Left forelimb (tissue), 1 donor: ENCODE measurements around the gene RAB4B.
"Not testable (repeated sequence)": the region's sequence is repeated elsewhere in the genome, so short reads cannot be mapped to it uniquely, and the experiment has no call there.

Experiments
- DNase-seq: peaks from one replicate; pipeline ENCODE4 v3.0.0-alpha.2; 2018; ENCODE audit warnings: low spot score

Gene RAB4B

DNA sequence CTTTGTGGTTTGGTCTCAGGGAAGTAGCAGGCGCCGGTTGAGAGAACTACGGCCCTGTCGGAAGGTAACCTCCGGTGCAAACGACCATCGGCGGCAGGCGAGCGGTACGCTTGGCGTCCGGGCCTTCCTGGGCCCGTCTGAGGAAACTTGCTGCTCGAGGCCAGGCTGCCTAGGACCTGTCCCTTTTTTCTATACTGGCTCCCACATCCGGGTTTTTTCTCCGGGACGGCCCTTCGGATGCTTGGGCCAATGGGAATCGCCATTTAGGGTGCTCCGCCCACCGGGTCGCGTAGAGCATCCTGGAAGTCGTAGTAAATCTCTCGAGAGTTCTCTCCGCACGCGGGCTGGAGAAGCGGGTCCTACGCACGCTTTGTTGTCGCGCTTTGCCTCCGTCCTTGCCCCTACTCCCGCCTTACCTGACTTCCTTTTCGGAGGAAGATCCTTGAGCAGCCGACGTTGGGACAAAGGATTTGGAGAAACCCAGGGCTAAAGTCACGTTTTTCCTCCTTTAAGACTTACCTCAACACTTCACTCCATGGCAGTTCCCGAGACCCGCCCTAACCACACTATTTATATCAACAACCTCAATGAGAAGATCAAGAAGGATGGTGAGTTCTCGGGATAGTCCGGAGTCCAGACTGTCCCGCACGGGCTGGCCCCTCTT lies 27.0 kb upstream of the RAB4B start, which contains the start of gene SNRPA:
Gene SNRPA (plus strand): TSS at position 330 of the 664 bp plus-strand sequence. CDS start 206 bp downstream, at position 536.
- DNase-seq: no peak

DNA sequence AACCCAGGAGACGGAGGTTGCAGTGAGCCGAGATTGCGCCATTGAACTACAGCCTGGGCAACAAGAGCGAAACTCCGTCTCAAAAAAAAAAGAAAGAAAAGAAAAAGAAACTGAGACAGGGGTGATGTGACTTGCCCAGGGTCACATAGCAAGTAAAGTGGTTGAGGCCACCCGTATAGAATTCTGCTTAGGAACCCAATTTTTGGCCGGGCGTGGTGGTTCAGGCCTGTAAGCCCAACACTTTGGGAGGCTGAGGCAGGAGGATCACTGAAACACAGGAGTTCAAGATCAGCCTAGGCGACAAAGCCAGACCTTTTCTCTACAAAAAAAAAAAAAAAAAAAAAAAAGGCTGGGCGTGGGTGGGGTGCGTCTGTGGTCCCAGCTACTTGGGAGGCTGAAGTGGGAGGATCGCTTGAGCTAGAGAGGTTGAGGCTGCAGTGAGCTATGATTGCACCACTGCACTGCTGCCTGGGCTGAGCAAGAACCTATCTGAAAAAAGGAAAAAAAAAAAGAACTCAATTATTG lies 25.7 kb upstream of the RAB4B start:
- no peak for DNase-seq

DNA sequence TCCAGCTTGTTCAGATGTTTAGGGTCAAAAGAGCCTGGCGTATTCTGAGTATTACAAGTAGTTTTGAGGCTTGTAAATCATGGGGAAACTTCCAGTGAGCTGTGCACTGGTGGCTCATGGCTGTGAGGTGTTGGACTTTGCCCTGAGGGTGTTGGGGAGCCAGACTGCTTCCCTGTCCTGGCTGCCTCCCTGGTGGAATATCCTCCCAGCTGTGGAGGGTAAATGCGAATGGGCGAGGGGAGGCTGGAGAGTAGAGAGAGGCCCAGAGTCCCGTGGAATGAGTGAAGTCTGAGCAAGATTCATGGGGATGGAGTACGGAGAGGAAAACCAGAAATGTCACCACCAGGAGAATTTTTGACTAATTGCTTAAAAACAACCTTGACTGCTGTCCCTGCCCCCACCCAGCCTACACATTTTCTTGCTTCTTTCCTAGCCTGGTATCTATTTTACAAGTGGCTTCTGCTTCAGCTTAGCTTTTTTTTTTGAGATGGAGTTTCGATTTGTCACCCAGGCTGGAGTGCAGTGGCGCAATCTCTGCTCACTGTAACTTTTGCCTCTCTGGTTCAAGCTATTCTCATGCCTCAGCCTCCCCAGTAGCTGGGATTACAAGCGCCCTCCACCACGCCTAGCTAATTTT lies 23.3 kb upstream of the RAB4B start:
- no peak for DNase-seq

DNA sequence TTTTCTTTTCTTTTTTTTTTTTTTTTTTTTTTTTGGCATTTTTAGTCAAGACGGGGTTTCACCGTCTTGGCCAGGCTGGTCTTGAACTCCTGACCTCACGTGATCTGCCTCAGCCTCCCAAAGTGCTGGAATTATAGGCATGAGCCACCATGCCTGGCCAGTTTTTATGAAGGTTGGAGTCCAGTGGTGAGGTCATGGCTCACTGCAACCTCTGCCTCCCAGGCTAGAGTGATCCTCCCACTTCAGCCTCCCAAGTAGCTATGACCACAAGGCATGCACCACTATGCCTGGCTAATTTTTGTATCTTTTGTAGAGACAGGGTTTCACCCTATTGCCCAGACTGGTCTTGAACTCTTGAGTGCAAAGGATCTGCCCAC lies 22.8 kb upstream of the RAB4B start:
- no peak for DNase-seq

DNA sequence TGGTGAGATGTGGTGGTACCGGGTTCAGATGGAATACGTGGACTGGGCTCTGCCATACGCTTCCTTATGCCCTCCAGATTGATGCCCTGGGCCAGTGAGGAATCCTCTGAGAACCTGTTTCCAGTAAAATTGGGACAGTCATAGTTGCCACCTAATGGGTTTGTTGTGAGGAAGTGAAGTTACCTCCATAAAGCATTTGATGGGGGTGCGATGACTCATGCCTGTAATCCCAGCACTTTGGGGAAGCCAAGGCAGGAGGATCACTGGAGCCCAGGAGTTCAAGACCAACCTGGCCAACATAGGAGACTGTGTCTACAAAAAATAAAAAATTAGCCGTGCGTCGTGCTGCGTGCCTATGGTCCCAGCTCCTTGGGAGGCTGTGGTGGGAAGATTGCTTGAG lies 22.3 kb upstream of the RAB4B start:
- no peak for DNase-seq

DNA sequence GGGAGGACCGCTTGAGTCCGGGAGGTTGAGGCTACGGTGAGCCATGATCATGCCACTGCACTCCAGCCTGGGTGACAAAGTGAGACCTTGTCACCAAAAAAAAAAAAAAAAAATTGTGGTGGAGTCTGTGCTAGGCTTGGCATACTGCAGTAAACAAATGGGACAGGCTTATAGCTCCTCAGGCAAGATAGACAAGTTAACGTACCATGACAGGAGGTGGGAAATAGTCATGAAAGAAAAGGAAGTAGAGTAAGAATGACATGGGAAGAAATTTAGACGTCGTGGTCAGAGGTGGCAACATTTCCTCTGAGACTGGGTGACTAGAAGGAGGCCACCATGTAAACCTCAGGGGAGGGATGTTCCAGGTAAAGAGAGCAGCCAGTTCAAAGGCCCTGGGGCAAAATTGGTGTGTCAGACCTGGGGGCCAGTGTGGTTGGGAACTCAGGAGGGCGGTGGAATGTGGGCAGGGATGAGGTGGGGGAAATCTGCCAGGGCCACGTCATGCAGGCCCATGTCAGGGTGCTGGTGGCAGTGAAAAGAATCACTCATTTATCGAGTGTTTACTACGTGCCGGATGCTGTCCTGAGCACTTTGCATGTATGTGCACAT lies 21.4 kb upstream of the RAB4B start:
- no peak for DNase-seq

DNA sequence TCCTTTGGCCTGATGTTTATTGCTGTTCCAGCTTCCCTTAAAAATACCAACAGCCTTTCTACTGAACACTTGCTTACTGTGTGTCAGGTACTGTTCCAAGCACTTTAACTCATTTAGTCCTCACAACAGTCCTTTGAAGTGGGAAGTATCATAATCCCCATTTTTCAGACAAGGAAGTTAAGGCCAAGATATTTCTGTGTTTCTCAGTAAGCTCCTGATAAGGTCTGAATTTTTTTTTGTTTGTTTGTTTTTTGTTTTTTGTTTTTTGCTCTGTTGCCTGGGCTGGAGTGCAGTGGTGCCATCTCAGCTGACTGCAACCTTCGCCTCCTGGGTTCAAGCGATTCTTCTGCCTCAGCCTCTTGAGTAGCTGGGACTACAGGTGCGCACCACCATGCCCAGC lies 19.6 kb upstream of the RAB4B start:
- DNase-seq: no peak

DNA sequence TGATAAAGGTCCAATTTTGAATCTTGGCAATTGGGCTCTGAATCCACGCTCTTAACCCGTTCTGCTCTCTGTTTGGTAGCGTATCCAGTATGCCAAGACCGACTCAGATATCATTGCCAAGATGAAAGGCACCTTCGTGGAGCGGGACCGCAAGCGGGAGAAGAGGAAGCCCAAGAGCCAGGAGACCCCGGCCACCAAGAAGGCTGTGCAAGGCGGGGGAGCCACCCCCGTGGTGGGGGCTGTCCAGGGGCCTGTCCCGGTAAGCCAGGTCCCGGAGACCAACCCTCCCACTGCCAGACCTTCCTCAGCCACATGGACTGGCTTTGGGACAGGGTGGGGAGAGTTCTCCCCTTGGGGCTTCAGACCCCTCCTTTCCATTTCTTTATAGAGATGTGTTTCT lies 18.7 kb upstream of the RAB4B start:
- DNase-seq: no peak

DNA sequence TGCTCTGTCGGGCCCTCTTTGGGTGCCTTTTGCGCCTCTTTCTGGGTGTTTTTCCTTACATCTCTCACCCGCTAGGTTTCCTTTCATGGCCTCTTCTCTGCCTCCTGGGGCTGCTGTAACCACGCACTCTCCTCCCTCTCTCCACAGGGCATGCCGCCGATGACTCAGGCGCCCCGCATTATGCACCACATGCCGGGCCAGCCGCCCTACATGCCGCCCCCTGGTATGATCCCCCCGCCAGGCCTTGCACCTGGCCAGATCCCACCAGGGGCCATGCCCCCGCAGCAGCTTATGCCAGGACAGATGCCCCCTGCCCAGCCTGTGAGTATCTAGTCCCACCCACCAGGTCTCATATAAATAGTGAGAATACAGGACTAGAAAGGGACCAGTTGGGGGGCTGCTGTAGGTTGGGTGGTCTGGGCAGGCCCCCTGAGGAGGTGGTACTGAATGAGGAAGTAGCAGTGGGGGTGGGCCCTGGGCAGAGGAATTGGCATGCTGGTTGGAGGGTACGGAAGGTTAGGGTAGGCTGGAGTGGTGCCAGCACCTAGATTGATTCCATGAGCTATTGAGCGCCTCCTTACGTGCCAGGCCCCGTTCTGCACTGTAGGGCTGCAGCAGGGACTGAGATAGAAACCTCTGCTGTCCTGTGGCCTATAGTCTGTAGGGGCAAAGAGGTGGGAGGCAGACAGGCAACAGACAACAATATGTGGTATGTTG lies 15.1 kb upstream of the RAB4B start:
- no peak for DNase-seq

DNA sequence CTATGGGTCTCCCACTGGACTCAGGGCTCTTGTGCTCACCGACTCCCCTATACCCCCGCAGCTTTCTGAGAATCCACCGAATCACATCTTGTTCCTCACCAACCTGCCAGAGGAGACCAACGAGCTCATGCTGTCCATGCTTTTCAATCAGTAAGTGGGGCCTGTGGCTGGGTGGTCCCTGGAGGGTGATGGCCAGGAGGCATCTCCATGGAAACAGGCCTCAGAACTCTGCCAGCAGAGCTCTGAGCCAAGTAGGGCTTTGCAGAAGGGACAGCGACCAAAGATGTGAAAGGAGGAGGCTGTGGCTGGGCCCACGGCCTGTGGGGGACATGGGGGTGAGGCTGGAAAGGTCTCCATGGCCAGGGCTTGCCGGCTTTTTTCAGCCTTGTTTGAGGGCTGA lies 14.5 kb upstream of the RAB4B start:
- no peak for DNase-seq

DNA sequence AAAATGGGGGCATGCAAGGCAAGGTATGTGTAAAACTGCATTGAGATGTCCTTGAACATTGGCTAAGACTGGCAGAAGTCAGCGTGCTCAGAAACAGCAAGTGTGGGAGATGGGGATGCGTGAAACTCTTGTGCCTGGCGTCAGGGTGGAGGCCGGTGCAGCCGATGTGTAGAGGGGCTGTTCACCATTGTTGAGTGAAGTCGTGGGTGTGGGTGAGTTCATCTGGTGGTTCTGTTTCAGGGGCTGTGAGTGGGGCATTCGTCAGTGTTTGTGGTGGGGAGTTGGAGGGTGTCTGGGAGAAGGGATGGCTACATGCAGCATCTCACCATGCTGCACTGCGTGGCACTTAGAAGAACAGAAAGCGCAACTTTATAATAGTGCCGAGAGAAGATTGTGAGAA lies 14.1 kb upstream of the RAB4B start:
- DNase-seq: no peak

DNA sequence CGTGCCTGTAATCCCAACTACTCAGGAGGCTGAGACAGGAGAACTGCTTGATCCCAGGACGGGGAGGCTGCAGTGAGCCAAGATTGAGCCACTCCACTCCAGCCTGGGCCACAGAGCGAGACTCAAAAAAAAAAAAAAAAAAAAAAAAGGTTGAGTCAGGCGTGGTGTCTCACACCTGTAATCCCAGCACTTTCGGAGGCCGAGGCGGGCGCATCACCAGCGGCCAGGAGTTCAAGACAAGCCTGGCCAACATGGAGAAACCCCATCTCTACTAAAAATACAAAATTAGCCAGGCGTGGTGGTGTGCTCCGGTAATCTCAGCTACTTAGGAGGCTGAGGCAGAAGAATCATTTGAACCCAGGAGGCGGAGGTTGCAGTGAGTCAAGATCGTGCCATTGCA lies 11.7 kb upstream of the RAB4B start:
- not testable (repeated sequence) for DNase-seq

DNA sequence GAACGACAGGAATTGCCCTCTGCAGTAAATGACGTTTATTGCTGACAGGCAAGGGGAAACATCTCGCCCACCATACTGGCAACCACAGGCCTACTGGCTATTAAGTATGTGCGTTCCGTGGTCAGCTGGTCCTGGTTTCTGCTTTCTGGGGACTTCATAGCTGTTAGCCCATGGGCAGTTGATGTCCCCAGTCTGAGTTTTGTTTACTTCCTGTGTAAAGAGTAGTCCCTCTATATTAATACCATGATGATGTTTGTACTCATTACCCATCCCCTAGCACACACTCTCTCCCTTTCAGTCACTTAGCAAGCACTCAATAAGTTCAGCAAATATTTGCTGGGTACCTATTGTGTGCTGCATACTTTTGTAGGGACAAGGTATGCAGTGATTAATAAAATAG lies 9.2 kb upstream of the RAB4B start:
- DNase-seq: no peak

DNA sequence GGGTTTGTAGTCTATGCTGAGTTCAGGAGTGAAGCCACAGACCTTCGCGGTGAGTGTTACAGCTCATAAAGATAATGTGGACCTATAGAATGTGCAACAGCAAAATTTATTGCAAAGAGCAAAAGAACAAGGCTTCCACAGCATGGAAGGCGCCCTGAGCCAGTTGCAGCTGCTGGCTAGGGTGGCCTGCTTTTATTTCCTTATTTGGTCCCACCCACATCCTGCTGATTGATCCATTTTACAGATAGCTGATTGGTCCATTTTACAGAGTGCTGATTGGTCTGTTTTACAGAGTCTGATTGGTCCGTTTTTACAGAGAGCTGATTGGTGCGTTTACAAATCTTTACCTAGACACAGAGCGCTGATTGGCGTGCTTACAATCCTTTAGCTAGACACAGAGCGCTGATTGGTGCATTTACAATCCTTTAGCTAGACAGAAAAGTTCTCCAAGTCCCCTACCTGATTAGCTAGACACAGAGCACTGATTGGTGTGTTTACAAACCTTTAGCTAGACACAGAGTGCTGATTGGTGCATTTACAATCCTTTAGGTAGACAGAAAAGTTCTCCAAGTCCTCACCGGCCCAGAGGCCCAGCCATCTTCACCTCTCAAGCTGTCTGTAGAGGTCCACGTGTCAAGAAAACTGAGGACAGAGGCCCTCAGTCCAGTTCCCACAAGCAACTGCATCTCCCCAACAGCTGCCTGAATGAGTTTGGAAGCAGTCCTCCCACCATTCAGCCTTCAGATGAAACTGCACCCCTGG lies 6.8 kb upstream of the RAB4B start:
- not testable (repeated sequence) for DNase-seq

DNA sequence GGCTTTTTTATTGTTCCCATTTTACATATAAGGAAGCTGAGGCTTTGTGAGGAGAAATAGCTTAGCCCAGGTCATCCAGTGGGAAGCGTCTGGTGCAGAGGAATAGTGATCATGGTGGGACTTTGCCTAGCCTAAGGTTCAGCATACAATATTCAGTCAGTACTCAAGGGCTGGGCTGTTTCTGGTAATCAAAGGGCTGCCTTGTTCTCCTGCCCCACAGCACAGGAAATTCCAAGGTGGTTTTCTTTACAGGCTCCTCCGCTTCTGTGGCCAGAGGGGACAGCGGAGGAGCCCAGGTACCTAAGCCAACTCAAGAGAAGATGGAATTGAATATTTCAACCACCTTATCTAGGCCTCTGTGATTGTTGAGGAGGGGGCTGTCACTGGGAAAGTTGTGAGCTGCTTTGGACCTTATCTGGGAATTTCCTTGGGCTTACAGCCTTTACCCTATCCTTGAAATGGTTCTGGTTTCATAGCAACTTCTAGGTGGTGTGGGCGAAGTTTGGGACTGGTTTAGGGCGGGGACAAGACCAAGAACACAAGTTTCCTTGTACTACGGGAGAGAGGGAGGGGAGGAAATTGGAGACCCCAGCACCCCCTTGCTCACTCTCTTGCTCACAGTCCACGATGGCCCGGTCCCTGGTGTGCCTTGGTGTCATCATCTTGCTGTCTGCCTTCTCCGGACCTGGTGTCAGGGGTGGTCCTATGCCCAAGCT lies 3.0 kb upstream of the RAB4B start, which contains the start of gene MIA:
Gene MIA (plus strand): TSS at position 606 of the 716 bp plus-strand sequence. CDS start 22 bp downstream, at position 628.
- no peak for DNase-seq

DNA sequence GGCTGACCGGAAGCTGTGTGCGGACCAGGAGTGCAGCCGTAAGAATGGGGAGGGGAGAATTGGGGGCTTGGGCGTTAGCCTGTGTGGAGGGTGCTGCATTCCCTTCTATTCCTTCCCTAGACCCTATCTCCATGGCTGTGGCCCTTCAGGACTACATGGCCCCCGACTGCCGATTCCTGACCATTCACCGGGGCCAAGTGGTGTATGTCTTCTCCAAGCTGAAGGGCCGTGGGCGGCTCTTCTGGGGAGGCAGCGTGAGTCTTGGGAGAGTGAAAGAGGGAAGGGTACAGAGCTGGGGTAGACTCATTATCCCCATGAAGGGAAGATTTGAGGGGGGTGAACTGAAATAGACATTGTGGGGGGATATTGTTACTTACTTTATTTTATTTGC lies 2.4 kb upstream of the RAB4B start:
- no peak for DNase-seq

DNA sequence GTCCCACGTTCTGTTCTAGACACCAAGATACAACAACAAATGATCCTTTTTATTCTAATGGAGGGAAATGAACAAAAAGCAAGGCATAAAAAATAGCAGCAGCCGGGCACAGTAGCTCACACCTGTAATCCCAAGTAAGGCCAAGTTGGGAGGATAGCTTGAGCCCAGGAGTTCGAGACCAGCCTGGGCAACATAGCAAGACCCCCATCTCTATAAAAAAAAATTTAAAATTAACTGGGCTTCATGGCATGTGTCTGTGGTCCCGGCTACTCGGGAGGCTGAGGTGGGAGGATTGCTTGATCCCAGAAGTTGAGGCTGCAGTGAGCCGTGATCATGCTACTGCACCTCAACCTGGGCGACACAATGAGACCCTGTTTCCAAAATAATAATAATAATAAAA lies 1.7 kb upstream of the RAB4B start:
- no peak for DNase-seq

DNA sequence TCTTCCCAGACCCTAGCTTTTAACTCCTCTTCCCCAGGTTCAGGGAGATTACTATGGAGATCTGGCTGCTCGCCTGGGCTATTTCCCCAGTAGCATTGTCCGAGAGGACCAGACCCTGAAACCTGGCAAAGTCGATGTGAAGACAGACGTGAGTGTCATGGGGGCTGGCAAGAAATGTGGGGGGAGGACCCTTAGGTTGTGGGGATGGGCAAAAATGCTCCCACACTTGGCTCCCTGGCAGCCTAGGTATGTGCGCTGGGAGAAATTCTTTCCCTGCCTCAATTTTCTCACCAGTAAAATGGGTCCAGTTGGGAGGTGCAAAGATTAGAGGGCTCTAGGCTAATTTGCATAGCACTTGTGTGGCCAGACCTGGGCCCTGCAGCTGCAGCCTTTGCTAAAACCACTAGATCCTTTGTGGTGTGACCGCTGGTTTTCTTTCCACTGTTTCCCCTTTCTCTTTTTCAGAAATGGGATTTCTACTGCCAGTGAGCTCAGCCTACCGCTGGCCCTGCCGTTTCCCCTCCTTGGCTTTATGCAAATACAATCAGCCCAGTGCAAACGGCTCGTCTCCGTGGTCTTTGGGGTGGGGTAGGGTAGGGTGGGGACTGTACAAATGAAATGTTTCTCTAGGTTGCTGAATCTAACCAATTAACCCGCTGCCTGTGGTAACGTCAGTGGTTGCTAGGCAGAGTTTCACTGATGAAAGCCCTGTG lies 959 bp upstream of the RAB4B start:
- DNase-seq: peak; percentile 90

DNA sequence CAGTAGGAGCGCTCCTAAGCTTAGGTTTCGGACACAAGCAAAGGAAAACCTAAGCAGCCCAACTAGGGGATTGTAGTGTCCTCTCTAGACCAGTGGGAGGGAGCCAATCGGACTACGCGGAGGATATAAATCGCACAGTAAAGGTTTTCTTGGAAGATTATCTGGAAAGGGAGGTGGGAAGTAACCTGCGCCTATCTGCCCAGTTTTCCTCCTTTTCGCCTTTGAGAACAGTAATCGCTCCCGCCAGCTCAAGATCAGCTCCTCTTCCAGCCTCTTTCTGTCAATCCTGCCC lies 456 bp upstream of the RAB4B start:
- DNase-seq: no peak

DNA sequence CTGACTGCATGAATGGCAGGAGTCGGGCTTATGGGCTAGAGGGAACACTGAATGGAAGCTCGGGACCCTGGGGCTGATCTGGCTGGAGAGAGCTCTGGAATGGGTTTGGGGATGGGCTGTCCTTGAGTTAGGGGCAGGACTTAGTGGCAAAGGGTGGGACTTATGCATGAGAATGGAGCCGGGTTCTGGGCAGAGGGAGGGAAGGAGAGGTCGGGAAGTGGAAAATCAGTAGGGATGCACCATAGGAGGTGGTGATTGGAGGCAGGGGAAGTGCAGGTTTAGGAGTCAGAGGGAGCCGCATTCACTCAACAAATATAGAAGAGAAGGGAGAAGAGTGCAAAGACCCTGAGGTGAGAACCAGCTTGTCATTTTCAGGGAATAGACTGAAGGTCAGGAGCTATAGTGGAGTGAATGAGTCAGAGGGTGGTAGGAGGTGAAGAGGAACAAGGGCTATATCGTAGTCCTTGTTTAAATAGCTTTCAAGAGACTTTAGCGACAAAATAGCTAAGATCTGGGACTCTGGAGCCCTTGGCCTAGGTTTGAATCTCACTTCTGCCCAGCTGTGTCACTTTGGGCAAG lies 748 bp downstream of the RAB4B start:
- no peak for DNase-seq
